ENCODE measurements around the gene TRAPPC2L. TPM values are rescaled to one million over a fixed set of nuclear protein-coding genes. Genes with fewer than 3 reads are reported as not detected.

The TRAPPC2L gene
- total RNA-seq, 6 experiments from 2014 or later, result 58.0 to 75.9 (median 65.6) TPM

DNA sequence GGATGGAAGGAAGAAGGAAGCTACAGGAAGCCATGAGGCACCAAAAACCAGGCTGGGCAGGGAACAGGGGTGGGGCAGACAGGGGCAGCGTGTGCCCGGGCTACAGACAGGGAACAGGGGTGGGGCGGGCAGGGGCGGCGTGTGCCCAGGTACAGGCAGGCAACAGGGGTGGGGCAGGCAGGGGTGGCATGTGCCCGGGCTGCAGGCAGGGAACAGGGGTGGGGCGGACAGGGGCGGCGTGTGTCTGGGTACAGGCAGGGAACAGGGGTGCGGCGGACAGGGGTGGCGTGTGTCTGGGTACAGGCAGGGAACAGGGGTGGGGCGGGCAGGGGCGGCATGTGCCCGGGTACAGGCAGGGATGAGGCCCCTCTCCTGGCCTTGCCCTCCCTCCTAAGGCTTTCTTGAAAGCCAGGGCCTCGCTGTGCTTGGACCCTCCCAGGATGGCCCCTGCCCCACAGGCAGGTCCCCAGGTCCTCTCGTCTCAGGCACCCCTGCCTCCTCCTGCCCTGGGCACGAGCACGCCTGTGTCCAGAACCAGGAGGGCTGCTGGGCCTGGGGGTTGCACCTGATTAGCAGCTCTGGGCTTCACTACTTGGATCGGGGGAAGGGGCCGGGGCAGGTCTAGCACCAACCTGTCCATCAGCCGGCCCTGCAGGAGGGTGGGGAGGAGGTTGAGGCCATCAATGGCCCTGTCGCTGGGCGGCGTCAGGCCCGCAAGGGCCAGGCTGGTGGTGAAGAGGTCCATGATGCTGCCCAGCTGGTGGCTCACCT is 30.7 kb upstream of the TRAPPC2L start:
- Mint-ChIP-seq H3K27me3 (ENCODE audit: insufficient read depth) (peaks cover 3% of the 10 kb centered on the region; the same call in 1 of the 2 replicates), H3K4me3 (no peak overlapping the region), H3K27ac (no peak overlapping the region), H3K36me3 (ENCODE audit: low read depth) (no peaks in the 10 kb centered on the region), H3K4me1 (ENCODE audit: low read depth) (no peaks in the 10 kb centered on the region), H3K9me3 (no peaks in the 10 kb centered on the region)
- TF ChIP-seq CTCF (IDR thresholded peaks at IDR 0.05), result no peak
- no peak for DNase-seq

DNA sequence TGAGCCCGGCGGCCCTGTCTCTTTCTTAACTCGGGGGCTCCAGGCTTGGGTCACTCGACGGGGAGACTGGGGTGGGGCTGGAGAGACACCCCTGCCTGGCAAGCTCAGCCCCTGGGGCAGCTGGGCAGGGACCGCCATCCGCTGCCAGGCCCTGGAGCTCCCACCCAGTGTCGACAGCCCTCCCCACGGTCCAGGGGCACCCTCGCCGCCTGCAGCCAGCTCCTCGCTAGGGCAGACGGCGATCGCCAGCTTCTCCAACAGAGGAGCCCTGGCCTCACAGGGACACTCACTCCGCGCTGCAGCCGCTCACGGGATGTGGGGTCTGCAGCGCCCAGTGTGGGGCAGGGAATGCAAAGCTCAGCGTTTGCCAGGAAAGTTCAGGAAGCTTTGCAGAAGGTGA is 29.2 kb upstream of the TRAPPC2L start:
- Mint-ChIP-seq H3K36me3 (ENCODE audit: low read depth) (no peaks in the 10 kb centered on the region), H3K27me3 (ENCODE audit: insufficient read depth) (peaks cover 3% of the 10 kb centered on the region; the same call in 1 of the 2 replicates)

DNA sequence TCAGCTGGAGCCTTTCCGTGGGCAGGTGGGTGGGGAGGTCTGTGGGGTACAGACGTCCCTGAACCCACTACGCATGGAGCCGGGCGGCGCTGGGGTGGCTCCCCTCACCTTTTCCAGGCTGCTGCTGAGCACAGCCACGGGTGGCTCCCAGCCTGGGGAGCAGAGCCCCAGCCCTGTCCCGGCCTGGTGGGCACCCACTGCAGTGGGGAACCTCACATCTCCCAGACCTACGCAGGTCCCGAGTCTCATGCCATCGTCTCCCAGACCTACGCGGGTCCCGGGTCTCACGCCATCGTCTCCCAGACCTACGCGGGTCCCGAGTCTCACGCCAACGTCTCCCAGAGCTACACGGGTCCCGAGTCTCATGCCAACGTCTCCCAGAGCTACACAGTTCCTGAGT is 28.2 kb upstream of the TRAPPC2L start:
- Mint-ChIP-seq H3K4me3 (no peak overlapping the region), H3K4me1 (ENCODE audit: low read depth) (no peaks in the 10 kb centered on the region), H3K27ac (no peak overlapping the region), H3K36me3 (ENCODE audit: low read depth) (no peaks in the 10 kb centered on the region), H3K27me3 (ENCODE audit: insufficient read depth) (no peaks in the 10 kb centered on the region), H3K9me3 (no peaks in the 10 kb centered on the region)
- no peak for DNase-seq
- no peak for TF ChIP-seq CTCF (IDR thresholded peaks at IDR 0.05)

More for the DNA sequence above, 29.2 kb upstream of the TRAPPC2L start:
- no peak for DNase-seq
- H3K27ac Mint-ChIP-seq, result no peak overlapping the region
- TF ChIP-seq CTCF (IDR thresholded peaks at IDR 0.05), result no peak
- no peaks in the 10 kb centered on the region for H3K4me1 Mint-ChIP-seq (ENCODE audit: low read depth)
- no peak overlapping the region for H3K4me3 Mint-ChIP-seq
- no peaks in the 10 kb centered on the region for H3K9me3 Mint-ChIP-seq

- no peak overlapping the region for H3K4me3 Mint-ChIP-seq
- H3K4me1 Mint-ChIP-seq (ENCODE audit: low read depth), result no peaks in the 10 kb centered on the region
- H3K27ac Mint-ChIP-seq, result no peak overlapping the region
- TF ChIP-seq CTCF (IDR thresholded peaks at IDR 0.05), result no peak
- H3K27me3 Mint-ChIP-seq (ENCODE audit: insufficient read depth), result no peaks in the 10 kb centered on the region
- no peaks in the 10 kb centered on the region for H3K36me3 Mint-ChIP-seq (ENCODE audit: low read depth)
- H3K9me3 Mint-ChIP-seq, result no peaks in the 10 kb centered on the region
- no peak for DNase-seq
Observed at GRCh38 chr16:88830258-88830657, 26.7 kb upstream of the TRAPPC2L start.

DNA sequence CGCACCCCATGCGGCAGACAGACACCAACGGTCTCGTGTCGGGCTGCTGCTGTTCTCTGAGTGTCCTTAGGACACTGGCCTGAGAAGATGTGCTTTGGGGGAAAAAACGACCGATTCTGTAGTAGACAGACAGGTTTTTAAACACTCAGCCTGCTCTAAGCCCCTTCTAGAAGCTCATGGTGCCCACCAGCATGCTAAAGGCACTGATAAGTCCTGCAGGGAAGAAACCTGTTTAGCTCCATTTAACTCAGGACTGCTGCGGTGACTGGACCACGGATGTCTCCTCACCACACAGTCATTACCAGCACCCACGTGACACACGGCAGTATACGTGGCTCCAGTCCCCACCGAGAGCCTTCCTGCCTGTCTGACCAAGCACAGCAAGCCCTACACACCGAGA is 26.1 kb upstream of the TRAPPC2L start:
- no peak overlapping the region for H3K27ac Mint-ChIP-seq
- DNase-seq, result no peak
- no peak for TF ChIP-seq CTCF (IDR thresholded peaks at IDR 0.05)
- H3K4me3 Mint-ChIP-seq, result no peak overlapping the region
- H3K4me1 Mint-ChIP-seq (ENCODE audit: low read depth), result no peaks in the 10 kb centered on the region
- H3K36me3 Mint-ChIP-seq (ENCODE audit: low read depth), result no peaks in the 10 kb centered on the region
- H3K27me3 Mint-ChIP-seq (ENCODE audit: insufficient read depth), result no peaks in the 10 kb centered on the region
- no peaks in the 10 kb centered on the region for H3K9me3 Mint-ChIP-seq
